Measurements from ENCODE around the gene CAP1. TPM values are rescaled to one million over a fixed set of nuclear protein-coding genes. Genes with fewer than 3 reads are reported as not detected.
"Not testable (repeated sequence)": the region's sequence is repeated elsewhere in the genome, so short reads cannot be mapped to it uniquely, and the experiment has no call there.

CAP1 gene
- polyA plus RNA-seq, 3 donors from 2014 or later = 766 to 1,293 (median 950) TPM

DNA sequence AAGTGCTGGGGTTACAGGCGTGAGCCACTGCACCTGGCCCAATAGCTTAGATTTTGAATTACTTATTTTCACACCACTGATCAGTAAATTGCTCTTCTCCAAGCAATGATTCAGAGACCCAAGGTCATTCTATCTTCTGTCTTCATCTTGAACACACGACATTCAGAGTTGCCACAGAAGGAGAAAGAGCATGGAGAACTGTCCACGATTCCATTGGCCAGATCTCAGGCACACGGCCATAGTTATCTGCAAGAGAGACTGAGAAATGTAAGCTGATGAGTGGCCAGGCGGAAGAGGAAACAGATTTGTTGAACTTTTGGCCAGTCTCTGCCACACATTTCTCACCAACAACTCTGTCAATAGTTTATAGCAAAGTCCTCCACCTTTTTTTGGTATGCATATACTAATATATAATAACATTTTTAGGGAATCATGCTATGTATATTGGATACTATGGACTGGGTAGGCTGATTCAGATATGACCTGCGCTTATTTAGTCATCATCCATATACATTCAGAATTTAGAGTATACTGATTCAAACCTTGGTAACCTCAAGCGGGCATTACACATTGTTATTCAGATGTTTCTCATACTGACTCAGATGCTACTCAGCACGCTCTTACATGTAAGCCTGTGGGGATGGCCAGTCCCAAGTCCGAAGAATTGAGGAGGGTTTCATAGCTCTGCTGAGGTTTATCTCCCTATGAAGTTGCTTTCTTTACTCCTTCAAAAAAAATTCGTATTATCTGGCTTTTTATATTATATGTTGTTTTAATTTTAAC, 25.5 kb upstream of the CAP1 start:
- Mint-ChIP-seq H3K4me3 (no peak overlapping the region), H3K4me1 (peaks cover 2 to 16% of the 10 kb centered on the region in 2 donors), H3K9me3 (no peaks in the 10 kb centered on the region), H3K36me3 (no peaks in the 10 kb centered on the region), H3K27me3 (ENCODE audit: low read depth in 3 of 3) (peaks cover 0 to 7% (median 3%) of the 10 kb centered on the region in 3 donors), H3K27ac (no peak overlapping the region)
- DNase-seq = no peak

GRCh38 chr1:40017951-40018575, 22.5 kb upstream of the CAP1 start:
- peaks cover 0 to 1% (median 0%) of the 10 kb centered on the region in 6 donors for H3K9me3 Mint-ChIP-seq
- H3K27me3 Mint-ChIP-seq (ENCODE audit: low read depth in 3 of 3) = peaks cover 0 to 7% (median 3%) of the 10 kb centered on the region in 3 donors
- DNase-seq = no peak
- no peak overlapping the region for H3K27ac Mint-ChIP-seq
- no peak overlapping the region for H3K4me3 Mint-ChIP-seq
- peaks cover 0 to 2% (median 0%) of the 10 kb centered on the region in 3 donors for H3K36me3 Mint-ChIP-seq
- H3K4me1 Mint-ChIP-seq = peaks cover 2 to 16% of the 10 kb centered on the region in 2 donors

DNA sequence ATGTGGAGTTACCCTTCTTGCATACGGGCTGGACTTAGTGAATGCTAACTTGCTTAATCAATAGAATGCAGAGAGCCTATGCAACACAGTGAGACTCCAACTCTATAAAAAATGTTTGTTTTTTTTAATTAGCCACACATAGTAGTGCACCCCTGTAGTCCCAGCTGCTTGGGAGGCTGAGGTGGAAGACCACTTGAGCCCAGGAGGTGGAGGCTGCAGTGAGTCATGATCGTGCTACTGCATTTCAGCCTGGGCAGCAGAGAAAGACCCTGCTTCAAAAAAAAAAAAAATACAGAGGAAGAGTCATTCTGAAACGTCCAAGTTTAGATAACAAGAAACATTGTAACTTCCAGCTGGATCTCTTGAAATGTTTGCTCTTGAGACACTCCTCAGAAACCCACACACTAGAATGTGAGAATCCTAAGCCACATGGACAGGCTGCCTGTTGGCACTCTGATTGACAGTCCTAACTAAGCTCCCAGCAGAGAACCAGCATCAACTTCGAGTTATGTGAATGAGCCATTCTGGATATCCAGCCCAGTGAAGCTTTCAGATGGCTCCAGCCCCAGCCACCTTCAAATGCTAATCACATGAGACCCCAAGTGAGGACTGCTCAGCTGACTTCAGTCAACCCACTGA, 20.0 kb upstream of the CAP1 start:
- Mint-ChIP-seq H3K4me1 (no peaks in the 10 kb centered on the region), H3K9me3 (peaks cover 0 to 4% (median 0%) of the 10 kb centered on the region in 6 donors), H3K27ac (no peak overlapping the region), H3K27me3 (ENCODE audit: low read depth in 3 of 3) (peaks cover 0 to 7% (median 0%) of the 10 kb centered on the region in 3 donors), H3K36me3 (peaks cover 0 to 10% (median 0%) of the 10 kb centered on the region in 3 donors), H3K4me3 (no peak overlapping the region)
- no peak for DNase-seq

- H3K27ac Mint-ChIP-seq = no peak overlapping the region
- no peaks in the 10 kb centered on the region for H3K4me1 Mint-ChIP-seq
- no peak overlapping the region for H3K4me3 Mint-ChIP-seq
- H3K36me3 Mint-ChIP-seq = peaks cover 0 to 14% (median 0%) of the 10 kb centered on the region in 3 donors
- peaks cover 0 to 4% (median 0%) of the 10 kb centered on the region in 6 donors for H3K9me3 Mint-ChIP-seq
- H3K27me3 Mint-ChIP-seq (ENCODE audit: low read depth in 3 of 3) = peaks cover 1 to 3% (median 2%) of the 10 kb centered on the region in 3 donors
- no peak for DNase-seq
Measured at GRCh38 chr1:40023379-40023944, 17.1 kb upstream of the CAP1 start.

DNA sequence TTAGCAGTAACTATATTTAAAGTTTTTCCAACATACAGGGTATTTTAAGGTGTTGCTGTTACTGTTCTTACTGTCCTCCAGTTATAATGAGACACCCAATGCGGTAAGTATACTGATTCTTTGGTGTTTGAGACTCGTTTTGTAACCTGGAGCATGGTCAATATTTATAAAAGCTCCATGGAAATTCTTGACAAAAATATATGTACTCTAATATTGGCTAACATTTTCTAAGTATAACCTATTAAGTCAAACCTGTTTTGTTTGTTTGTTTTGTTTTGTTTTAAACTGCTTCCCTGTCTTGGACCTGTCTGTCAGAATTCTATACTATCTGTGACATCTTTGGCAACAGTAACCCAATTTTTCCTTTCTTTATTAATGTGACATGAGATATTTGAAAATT, 15.9 kb upstream of the CAP1 start:
- Mint-ChIP-seq H3K27me3 (ENCODE audit: low read depth in 3 of 3) (peaks cover 2 to 3% (median 3%) of the 10 kb centered on the region in 3 donors), H3K4me1 (peaks cover 3 to 4% of the 10 kb centered on the region in 2 donors), H3K4me3 (no peak overlapping the region), H3K27ac (no peak overlapping the region), H3K36me3 (peaks cover 0 to 17% (median 0%) of the 10 kb centered on the region in 3 donors), H3K9me3 (peaks cover 0 to 4% (median 0%) of the 10 kb centered on the region in 6 donors)
- no peak for DNase-seq

DNA sequence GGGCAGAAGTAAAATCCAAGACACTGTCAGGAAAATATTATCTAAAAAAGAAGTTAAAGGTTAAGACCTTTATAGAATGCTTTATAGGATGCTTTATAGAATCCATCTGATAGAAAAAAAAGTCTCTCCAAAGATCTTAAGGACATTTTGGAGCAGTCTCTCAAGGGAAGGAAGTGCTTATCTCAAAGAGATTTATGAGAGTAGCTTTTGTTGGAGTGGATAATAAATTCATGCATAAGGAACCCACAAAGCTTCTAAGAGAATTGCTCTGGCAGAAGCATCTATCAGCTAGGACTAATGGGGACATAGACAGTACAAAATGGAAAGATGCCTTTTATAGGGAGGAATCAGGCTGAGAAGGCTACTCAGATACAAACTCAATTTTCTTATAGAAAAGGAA, 12.9 kb upstream of the CAP1 start:
- Mint-ChIP-seq H3K27ac (no peak overlapping the region), H3K4me1 (peaks cover 13 to 22% of the 10 kb centered on the region in 2 donors), H3K36me3 (peaks cover 0 to 18% (median 0%) of the 10 kb centered on the region in 3 donors), H3K27me3 (ENCODE audit: low read depth in 3 of 3) (peaks cover 2 to 3% (median 3%) of the 10 kb centered on the region in 3 donors), H3K4me3 (no peak overlapping the region), H3K9me3 (peaks cover 0 to 4% (median 0%) of the 10 kb centered on the region in 6 donors)
- no peak for DNase-seq

DNA sequence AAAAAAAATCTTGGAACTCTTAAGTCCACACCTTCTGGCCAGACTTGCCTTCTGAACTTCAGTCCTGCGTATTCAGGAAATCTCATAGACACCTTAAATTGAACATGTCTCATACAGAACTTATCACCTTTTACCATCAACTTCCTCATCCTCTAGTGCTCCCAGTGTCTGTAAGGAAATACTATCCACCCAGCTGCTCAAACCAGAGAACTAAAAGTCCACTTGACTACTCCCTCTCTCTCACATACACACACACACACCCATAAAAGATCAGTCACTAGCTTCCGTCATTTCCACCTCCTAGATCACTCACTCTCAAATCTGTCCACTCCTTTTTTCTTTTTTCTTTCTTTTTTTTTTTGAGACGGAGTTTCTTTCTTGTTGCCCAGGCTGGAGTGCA, 10.9 kb upstream of the CAP1 start:
- Mint-ChIP-seq H3K9me3 (no peaks in the 10 kb centered on the region), H3K4me1 (peaks cover 26 to 41% of the 10 kb centered on the region in 2 donors), H3K4me3 (no peak overlapping the region), H3K27me3 (ENCODE audit: low read depth in 3 of 3) (peaks cover 2 to 3% (median 3%) of the 10 kb centered on the region in 3 donors), H3K27ac (peak overlapping the region in 1 of 6 donors; percentile 46), H3K36me3 (peaks cover 0 to 7% (median 0%) of the 10 kb centered on the region in 3 donors)
- DNase-seq = no peak

GRCh38 chr1:40030528-40031135, 9.9 kb upstream of the CAP1 start:
- H3K9me3 Mint-ChIP-seq = no peaks in the 10 kb centered on the region
- no peak for DNase-seq
- H3K4me3 Mint-ChIP-seq = no peak overlapping the region
- peaks cover 33 to 49% of the 10 kb centered on the region in 2 donors for H3K4me1 Mint-ChIP-seq
- H3K36me3 Mint-ChIP-seq = peaks cover 0 to 7% (median 0%) of the 10 kb centered on the region in 3 donors
- peaks cover 2 to 3% (median 3%) of the 10 kb centered on the region in 3 donors for H3K27me3 Mint-ChIP-seq (ENCODE audit: low read depth in 3 of 3)
- H3K27ac Mint-ChIP-seq = peak overlapping the region in 1 of 6 donors; percentile 6

DNA sequence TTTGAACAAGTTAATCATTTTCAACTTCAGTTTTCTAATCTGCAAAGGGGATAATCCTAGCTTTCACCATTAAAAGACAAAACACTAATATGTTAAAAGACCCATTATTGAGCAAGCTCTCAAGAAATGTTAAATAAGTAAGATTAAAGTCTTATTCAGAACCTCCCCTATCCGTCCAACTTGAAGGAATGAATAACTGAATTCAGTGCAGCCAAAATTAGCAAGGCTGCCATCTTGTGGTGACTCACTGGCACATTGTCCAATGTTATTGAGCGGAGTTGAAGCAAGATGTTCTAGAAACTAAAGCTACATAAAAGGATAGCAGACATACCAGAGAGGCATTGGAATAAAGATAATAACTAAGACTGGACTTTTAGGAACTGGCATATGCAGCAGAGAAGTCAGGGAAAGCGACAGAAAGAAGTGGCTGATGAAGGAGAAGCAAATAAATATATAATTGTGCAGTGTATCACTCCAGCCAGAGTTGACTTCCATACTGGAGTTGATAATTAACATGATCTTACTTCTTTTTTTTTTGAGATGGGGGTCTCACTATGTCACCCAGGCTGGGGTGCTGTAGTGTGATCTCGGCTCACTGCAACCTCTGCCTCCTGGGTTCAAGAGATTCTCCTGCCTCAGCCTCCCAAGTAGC, 8.2 kb upstream of the CAP1 start:
- peaks cover 43 to 60% of the 10 kb centered on the region in 2 donors for H3K4me1 Mint-ChIP-seq
- peak; percentile 29 to 55 (median 50) for DNase-seq
- H3K27ac Mint-ChIP-seq = peak overlapping the region in 5 of 6 donors; percentile 2 to 75 (median 42)
- no peaks in the 10 kb centered on the region for H3K9me3 Mint-ChIP-seq
- peaks cover 0 to 3% (median 3%) of the 10 kb centered on the region in 3 donors for H3K27me3 Mint-ChIP-seq (ENCODE audit: low read depth in 3 of 3)
- peak overlapping the region in 1 of 5 donors; percentile 33 for H3K4me3 Mint-ChIP-seq
- peaks cover 0 to 3% (median 0%) of the 10 kb centered on the region in 3 donors for H3K36me3 Mint-ChIP-seq

- Mint-ChIP-seq H3K36me3 (peaks cover 0 to 3% (median 0%) of the 10 kb centered on the region in 3 donors), H3K4me3 (peak overlapping the region; percentile 25 to 60 (median 45)), H3K27me3 (ENCODE audit: low read depth in 3 of 3) (peaks cover 0 to 7% (median 4%) of the 10 kb centered on the region in 3 donors), H3K27ac (peak overlapping the region; percentile 78 to 91 (median 88)), H3K9me3 (no peaks in the 10 kb centered on the region), H3K4me1 (peaks cover 60 to 79% of the 10 kb centered on the region in 2 donors)
- peak in 1 of 3 donors; percentile 17 for DNase-seq
Measured at GRCh38 chr1:40034869-40035268, 5.7 kb upstream of the CAP1 start.

DNA sequence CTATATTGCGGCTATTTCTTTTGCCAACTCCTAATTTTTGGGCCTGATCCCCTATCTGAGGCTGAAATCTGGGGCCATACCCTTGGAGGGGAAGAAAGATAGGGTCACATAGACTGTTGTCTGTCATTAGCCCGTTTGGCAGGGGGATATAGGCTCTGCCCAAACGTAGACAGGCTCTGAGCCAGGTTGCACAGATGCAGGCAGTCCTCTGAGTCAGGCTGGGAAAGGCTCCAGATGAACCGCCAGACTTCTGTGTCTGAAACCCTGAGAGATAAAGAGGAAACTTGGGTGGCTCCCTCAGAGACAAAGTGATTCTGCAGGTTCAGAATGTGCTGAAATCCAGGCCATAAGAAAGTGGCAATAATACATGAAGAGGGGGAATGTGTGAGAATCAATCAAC, 4.0 kb upstream of the CAP1 start:
- peaks cover 64 to 75% of the 10 kb centered on the region in 2 donors for H3K4me1 Mint-ChIP-seq
- H3K9me3 Mint-ChIP-seq = no peaks in the 10 kb centered on the region
- no peak for DNase-seq
- peaks cover 8 to 21% (median 13%) of the 10 kb centered on the region in 3 donors for H3K27me3 Mint-ChIP-seq (ENCODE audit: low read depth in 3 of 3)
- peak overlapping the region in 5 of 6 donors; percentile 62 to 99 (median 76) for H3K27ac Mint-ChIP-seq
- H3K4me3 Mint-ChIP-seq = peak overlapping the region in 2 of 5 donors; percentile 13 to 18
- peaks cover 0 to 3% (median 1%) of the 10 kb centered on the region in 3 donors for H3K36me3 Mint-ChIP-seq

- H3K4me1 Mint-ChIP-seq = peaks cover 68 to 78% of the 10 kb centered on the region in 2 donors
- H3K4me3 Mint-ChIP-seq, DNase-seq, H3K36me3 Mint-ChIP-seq, H3K9me3 Mint-ChIP-seq: not testable (repeated sequence)
- H3K27me3 Mint-ChIP-seq (ENCODE audit: low read depth in 3 of 3) = peaks cover 8 to 21% (median 13%) of the 10 kb centered on the region in 3 donors
- peak overlapping the region; percentile 30 to 99 (median 86) for H3K27ac Mint-ChIP-seq
Measured at GRCh38 chr1:40037254-40037653, 3.3 kb upstream of the CAP1 start.
